ENCODE results near the gene RABEP1. TPM values are rescaled to one million over a fixed set of nuclear protein-coding genes. Genes with fewer than 3 reads are reported as not detected.

Gene RABEP1
- total and polyA plus RNA-seq, 2 experiments from 2014 or later = 37.0 to 88.1 TPM

DNA sequence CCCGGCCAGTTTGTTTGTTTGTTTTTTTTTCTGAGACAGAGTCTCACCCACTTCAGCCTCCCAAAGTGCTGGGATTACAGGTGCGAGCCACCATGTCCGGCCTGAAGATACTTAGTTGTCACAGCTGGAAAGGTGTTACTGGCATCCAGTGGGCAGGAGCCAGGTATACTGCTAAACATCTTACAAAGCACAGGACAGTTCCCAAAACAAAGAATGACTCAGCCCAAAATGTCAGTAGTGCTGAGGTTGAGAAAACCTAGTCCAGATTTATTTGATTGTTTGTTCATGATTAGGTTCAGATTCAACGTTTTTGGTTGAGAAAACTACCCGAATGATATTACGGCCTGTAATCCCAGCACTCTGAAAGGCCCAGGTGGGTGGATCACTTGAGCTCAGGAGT lies 18.6 kb upstream of the RABEP1 start:
- H3F3A ChIP-seq (replicated peaks; ENCODE audit: low read depth) = no peaks in the 10 kb centered on the region
- ATAC-seq (no peak), DNase-seq (ENCODE audit: low spot score) (no peak)
- no peaks in the 10 kb centered on the region for H3K36me3 ChIP-seq (ENCODE audit: insufficient read depth)
- H3K27me3 Mint-ChIP-seq (ENCODE audit: insufficient read depth, low read depth, poor library complexity) = peaks cover 3% of the 10 kb centered on the region
- H4K20me1 ChIP-seq (replicated peaks; ENCODE audit: insufficient read depth) = no peaks in the 10 kb centered on the region
- H3K36me3 Mint-ChIP-seq (ENCODE audit: low read depth) = no peaks in the 10 kb centered on the region
- H3K4me1 Mint-ChIP-seq = no peaks in the 10 kb centered on the region
- H3K79me2 ChIP-seq (replicated peaks; ENCODE audit: insufficient read depth) = no peaks in the 10 kb centered on the region
- no peak overlapping the region for H3K27ac ChIP-seq (ENCODE audit: low read depth)
- no peak overlapping the region for H3K4me2 ChIP-seq
- TF ChIP-seq JUNB (IDR thresholded peaks at IDR 0.05; ENCODE audit: unreplicated experiment) = no peak
- TF ChIP-seq EZH2 (IDR thresholded peaks at IDR 0.05; ENCODE audit: low read depth, unreplicated experiment) = no peak
- TF ChIP-seq, protein P1, sequence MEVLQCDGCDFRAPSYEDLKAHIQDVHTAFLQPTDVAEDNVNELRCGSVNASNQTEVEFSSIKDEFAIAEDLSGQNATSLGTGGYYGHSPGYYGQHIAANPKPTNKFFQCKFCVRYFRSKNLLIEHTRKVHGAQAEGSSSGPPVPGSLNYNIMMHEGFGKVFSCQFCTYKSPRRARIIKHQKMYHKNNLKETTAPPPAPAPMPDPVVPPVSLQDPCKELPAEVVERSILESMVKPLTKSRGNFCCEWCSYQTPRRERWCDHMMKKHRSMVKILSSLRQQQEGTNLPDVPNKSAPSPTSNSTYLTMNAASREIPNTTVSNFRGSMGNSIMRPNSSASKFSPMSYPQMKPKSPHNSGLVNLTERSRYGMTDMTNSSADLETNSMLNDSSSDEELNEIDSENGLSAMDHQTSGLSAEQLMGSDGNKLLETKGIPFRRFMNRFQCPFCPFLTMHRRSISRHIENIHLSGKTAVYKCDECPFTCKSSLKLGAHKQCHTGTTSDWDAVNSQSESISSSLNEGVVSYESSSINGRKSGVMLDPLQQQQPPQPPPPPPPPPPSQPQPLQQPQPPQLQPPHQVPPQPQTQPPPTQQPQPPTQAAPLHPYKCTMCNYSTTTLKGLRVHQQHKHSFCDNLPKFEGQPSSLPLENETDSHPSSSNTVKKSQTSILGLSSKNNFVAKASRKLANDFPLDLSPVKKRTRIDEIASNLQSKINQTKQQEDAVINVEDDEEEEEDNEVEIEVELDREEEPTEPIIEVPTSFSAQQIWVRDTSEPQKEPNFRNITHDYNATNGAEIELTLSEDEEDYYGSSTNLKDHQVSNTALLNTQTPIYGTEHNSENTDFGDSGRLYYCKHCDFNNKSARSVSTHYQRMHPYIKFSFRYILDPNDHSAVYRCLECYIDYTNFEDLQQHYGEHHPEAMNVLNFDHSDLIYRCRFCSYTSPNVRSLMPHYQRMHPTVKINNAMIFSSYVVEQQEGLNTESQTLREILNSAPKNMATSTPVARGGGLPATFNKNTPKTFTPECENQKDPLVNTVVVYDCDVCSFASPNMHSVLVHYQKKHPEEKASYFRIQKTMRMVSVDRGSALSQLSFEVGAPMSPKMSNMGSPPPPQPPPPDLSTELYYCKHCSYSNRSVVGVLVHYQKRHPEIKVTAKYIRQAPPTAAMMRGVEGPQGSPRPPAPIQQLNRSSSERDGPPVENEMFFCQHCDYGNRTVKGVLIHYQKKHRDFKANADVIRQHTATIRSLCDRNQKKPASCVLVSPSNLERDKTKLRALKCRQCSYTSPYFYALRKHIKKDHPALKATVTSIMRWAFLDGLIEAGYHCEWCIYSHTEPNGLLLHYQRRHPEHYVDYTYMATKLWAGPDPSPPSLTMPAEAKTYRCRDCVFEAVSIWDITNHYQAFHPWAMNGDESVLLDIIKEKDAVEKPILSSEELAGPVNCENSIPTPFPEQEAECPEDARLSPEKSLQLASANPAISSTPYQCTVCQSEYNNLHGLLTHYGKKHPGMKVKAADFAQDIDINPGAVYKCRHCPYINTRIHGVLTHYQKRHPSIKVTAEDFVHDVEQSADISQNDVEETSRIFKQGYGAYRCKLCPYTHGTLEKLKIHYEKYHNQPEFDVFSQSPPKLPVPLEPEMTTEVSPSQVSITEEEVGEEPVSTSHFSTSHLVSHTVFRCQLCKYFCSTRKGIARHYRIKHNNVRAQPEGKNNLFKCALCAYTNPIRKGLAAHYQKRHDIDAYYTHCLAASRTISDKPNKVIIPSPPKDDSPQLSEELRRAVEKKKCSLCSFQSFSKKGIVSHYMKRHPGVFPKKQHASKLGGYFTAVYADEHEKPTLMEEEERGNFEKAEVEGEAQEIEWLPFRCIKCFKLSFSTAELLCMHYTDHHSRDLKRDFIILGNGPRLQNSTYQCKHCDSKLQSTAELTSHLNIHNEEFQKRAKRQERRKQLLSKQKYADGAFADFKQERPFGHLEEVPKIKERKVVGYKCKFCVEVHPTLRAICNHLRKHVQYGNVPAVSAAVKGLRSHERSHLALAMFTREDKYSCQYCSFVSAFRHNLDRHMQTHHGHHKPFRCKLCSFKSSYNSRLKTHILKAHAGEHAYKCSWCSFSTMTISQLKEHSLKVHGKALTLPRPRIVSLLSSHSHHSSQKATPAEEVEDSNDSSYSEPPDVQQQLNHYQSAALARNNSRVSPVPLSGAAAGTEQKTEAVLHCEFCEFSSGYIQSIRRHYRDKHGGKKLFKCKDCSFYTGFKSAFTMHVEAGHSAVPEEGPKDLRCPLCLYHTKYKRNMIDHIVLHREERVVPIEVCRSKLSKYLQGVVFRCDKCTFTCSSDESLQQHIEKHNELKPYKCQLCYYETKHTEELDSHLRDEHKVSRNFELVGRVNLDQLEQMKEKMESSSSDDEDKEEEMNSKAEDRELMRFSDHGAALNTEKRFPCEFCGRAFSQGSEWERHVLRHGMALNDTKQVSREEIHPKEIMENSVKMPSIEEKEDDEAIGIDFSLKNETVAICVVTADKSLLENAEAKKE (CRISPR knock-in tag; IDR thresholded peaks at IDR 0.05) = no peak
- TF ChIP-seq NANOG (IDR thresholded peaks at IDR 0.05; ENCODE audit: borderline replicate concordance) = no peak
- no peak for TF ChIP-seq STAT1 (IDR thresholded peaks at IDR 0.05; ENCODE audit: unreplicated experiment)
- TF ChIP-seq, protein P2, sequence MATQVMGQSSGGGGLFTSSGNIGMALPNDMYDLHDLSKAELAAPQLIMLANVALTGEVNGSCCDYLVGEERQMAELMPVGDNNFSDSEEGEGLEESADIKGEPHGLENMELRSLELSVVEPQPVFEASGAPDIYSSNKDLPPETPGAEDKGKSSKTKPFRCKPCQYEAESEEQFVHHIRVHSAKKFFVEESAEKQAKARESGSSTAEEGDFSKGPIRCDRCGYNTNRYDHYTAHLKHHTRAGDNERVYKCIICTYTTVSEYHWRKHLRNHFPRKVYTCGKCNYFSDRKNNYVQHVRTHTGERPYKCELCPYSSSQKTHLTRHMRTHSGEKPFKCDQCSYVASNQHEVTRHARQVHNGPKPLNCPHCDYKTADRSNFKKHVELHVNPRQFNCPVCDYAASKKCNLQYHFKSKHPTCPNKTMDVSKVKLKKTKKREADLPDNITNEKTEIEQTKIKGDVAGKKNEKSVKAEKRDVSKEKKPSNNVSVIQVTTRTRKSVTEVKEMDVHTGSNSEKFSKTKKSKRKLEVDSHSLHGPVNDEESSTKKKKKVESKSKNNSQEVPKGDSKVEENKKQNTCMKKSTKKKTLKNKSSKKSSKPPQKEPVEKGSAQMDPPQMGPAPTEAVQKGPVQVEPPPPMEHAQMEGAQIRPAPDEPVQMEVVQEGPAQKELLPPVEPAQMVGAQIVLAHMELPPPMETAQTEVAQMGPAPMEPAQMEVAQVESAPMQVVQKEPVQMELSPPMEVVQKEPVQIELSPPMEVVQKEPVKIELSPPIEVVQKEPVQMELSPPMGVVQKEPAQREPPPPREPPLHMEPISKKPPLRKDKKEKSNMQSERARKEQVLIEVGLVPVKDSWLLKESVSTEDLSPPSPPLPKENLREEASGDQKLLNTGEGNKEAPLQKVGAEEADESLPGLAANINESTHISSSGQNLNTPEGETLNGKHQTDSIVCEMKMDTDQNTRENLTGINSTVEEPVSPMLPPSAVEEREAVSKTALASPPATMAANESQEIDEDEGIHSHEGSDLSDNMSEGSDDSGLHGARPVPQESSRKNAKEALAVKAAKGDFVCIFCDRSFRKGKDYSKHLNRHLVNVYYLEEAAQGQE (IDR thresholded peaks at IDR 0.05; ENCODE audit: unreplicated experiment) = no peak
- TF ChIP-seq EZH2phosphoT487 (IDR thresholded peaks at IDR 0.05; ENCODE audit: unreplicated experiment) = no peak
- no peak for TF ChIP-seq ZNF114 (CRISPR knock-in tag; IDR thresholded peaks at IDR 0.05)
- TF ChIP-seq POLR2AphosphoS5 (IDR thresholded peaks at IDR 0.05; ENCODE audit: low read depth) = no peak
- TF ChIP-seq ZNF331 (CRISPR knock-in tag; IDR thresholded peaks at IDR 0.05; ENCODE audit: low read depth) = no peak
- TF ChIP-seq CREB1 (CRISPR knock-in tag; IDR thresholded peaks at IDR 0.05; ENCODE audit: low read depth) = no peak
- TF ChIP-seq, protein P3, sequence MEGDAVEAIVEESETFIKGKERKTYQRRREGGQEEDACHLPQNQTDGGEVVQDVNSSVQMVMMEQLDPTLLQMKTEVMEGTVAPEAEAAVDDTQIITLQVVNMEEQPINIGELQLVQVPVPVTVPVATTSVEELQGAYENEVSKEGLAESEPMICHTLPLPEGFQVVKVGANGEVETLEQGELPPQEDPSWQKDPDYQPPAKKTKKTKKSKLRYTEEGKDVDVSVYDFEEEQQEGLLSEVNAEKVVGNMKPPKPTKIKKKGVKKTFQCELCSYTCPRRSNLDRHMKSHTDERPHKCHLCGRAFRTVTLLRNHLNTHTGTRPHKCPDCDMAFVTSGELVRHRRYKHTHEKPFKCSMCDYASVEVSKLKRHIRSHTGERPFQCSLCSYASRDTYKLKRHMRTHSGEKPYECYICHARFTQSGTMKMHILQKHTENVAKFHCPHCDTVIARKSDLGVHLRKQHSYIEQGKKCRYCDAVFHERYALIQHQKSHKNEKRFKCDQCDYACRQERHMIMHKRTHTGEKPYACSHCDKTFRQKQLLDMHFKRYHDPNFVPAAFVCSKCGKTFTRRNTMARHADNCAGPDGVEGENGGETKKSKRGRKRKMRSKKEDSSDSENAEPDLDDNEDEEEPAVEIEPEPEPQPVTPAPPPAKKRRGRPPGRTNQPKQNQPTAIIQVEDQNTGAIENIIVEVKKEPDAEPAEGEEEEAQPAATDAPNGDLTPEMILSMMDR (conservative IDR thresholded peaks at IDR 0.05; ENCODE audit: low read depth in 2 of 2) = no peak
- TF ChIP-seq, protein P4, sequence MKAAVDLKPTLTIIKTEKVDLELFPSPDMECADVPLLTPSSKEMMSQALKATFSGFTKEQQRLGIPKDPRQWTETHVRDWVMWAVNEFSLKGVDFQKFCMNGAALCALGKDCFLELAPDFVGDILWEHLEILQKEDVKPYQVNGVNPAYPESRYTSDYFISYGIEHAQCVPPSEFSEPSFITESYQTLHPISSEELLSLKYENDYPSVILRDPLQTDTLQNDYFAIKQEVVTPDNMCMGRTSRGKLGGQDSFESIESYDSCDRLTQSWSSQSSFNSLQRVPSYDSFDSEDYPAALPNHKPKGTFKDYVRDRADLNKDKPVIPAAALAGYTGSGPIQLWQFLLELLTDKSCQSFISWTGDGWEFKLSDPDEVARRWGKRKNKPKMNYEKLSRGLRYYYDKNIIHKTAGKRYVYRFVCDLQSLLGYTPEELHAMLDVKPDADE (IDR thresholded peaks at IDR 0.05) = no peak
- H3K9me2 ChIP-seq (ENCODE audit: insufficient read depth) = no peaks in the 10 kb centered on the region
- H3K4me1 ChIP-seq (ENCODE audit: insufficient read depth) = no peaks in the 10 kb centered on the region
- no peak overlapping the region for H3K4me3 ChIP-seq
- H2AFZ ChIP-seq = no peak overlapping the region
- H3K4me3 Mint-ChIP-seq = no peak overlapping the region
- no peaks in the 10 kb centered on the region; the same call in 2 of the 3 replicates for H3K9me3 Mint-ChIP-seq
- H3K27ac Mint-ChIP-seq = no peak overlapping the region
- no peaks in the 10 kb centered on the region for H3K27me3 ChIP-seq (ENCODE audit: insufficient read depth)

All from GM23338 (cell line).